ELR (cell line): ENCODE results near the gene LYRM7.
A peak's percentile ranks its signal among the peaks of the same experiment; 100 is the strongest.
"Not testable (repeated sequence)": the region's sequence is repeated elsewhere in the genome, so short reads cannot be mapped to it uniquely, and the experiment has no call there.

Experiments used
- DNase-seq: peaks from one replicate; pipeline ENCODE4 v3.0.0-alpha.2; 2015; ENCODE audit warnings: low read depth

Gene LYRM7

GRCh38 chr5:131170540-131171275, at the start of gene LYRM7:
Gene LYRM7 (plus strand): TSS chr5:131170944. CDS start chr5:131171021, 77 bp downstream.
- DNase-seq = peak; percentile 100

- DNase-seq = not testable (repeated sequence)
These were observed 43.5 kb upstream of the LYRM7 start for GRCh38 chr5:131127244-131127643.

- no peak for DNase-seq
These were observed 41.4 kb upstream of the LYRM7 start for GRCh38 chr5:131129306-131129705.

GRCh38 chr5:131133091-131133490, 37.7 kb upstream of the LYRM7 start:
- not testable (repeated sequence) for DNase-seq

GRCh38 chr5:131138406-131138805, 32.3 kb upstream of the LYRM7 start:
- DNase-seq = not testable (repeated sequence)

- DNase-seq = no peak
These were observed 31.4 kb upstream of the LYRM7 start for GRCh38 chr5:131139321-131139720.

- no peak for DNase-seq
These were observed 27.6 kb upstream of the LYRM7 start for GRCh38 chr5:131142970-131143617.

GRCh38 chr5:131147258-131147657, 23.5 kb upstream of the LYRM7 start:
- no peak for DNase-seq

GRCh38 chr5:131148835-131149234, 21.9 kb upstream of the LYRM7 start:
- DNase-seq = no peak

- DNase-seq = no peak
These were observed 20.3 kb upstream of the LYRM7 start for GRCh38 chr5:131150408-131150807.

GRCh38 chr5:131151216-131151615, 19.5 kb upstream of the LYRM7 start:
- DNase-seq = no peak

GRCh38 chr5:131156385-131156784, 14.4 kb upstream of the LYRM7 start:
- DNase-seq = no peak

GRCh38 chr5:131156957-131157356, 13.8 kb upstream of the LYRM7 start:
- no peak for DNase-seq

GRCh38 chr5:131160134-131160533, 10.6 kb upstream of the LYRM7 start:
- DNase-seq = no peak

GRCh38 chr5:131163276-131164119, 7.2 kb upstream of the LYRM7 start:
- DNase-seq = peak; percentile 63

- peak; percentile 88 for DNase-seq
These were observed 6.3 kb upstream of the LYRM7 start for GRCh38 chr5:131164191-131165118.

GRCh38 chr5:131165119-131165727, 5.5 kb upstream of the LYRM7 start, which contains the start of gene HINT1:
Gene HINT1 (minus strand): TSS chr5:131165256. CDS start chr5:131165205, 51 bp downstream.
- DNase-seq = peak; percentile 93

GRCh38 chr5:131167615-131168014, 3.1 kb upstream of the LYRM7 start:
- DNase-seq = no peak

GRCh38 chr5:131169810-131170539, 769 bp upstream of the LYRM7 start:
- no peak for DNase-seq

GRCh38 chr5:131171276-131171810, 599 bp downstream of the LYRM7 start:
- DNase-seq = peak; percentile 38
